Uterus (tissue), 2 donors: ENCODE results near the gene CTLA4.

Experiments used
- CTCF ChIP-seq, 4 experiments: fragments of 200-600 bp in 2 of 4; fragments of 450-650 bp in 2 of 4; sonication (generic) in 2 of 4; IDR thresholded peaks; one replicate each; pipeline ENCODE4 v1.5.1; 2016 to 2019; ENCODE audit warnings: antibody characterized with exemption in 4 of 4, mild to moderate bottlenecking in 2 of 4, moderate library complexity in 1 of 4
- POLR2A ChIP-seq, 2 donors: fragments of 450-650 bp; IDR thresholded peaks; one replicate each; pipeline ENCODE4 v1.6.1; 2016; ENCODE audit warnings: antibody characterized with exemption in 2 of 2, mild to moderate bottlenecking in 1 of 2, moderate library complexity in 1 of 2

GRCh38 chr2:203890733-203891132 is 23.2 kb downstream of the CTLA4 start:
- TF ChIP-seq POLR2A (IDR thresholded peaks at IDR 0.05), result no peak
- no peak for TF ChIP-seq CTCF (IDR thresholded peaks at IDR 0.05)
